HepG2 (cell line): ENCODE results near the gene PIGV. TPM values are rescaled to one million over a fixed set of nuclear protein-coding genes. Genes with fewer than 3 reads are reported as not detected.

Experiments used
- ATAC-seq: fragments of 200-7000 bp; cut with Tn5 transposase; 3 replicates; pipeline ENCODE4 v1.9.1; 2020; ENCODE audit warnings: mild to moderate bottlenecking, moderate library complexity
- BruUV-seq: library from RNA; stranded (reverse); fragments of 400-500 nt; replicated peaks from 2 replicates; lab custom pipeline; 2021; lab: Mats Ljungman, UMichigan
- CTCF ChIA-PET: fragments of 300-600 bp; formaldehyde crosslinking; extraction: SDS; loops from one replicate; lab custom pipeline; 2021; ENCODE audit warnings: low total read pairs, inconsistent platforms, low intra/inter-chr PET ratio; lab: Yijun Ruan, JAX
- POLR2A ChIA-PET: fragments of 350-600 bp; sonication (Branson Sonifier 250); formaldehyde crosslinking; loops from one replicate; lab custom pipeline; 2020; ENCODE audit warnings: antibody characterized with exemption, inconsistent platforms; lab: Yijun Ruan, JAX
- DNase-seq: peaks from one replicate; pipeline ENCODE4 v3.0.0-alpha.2; 2015; ENCODE audit warnings: low spot score
- FAIRE-seq: peaks from 3 replicates; lab custom pipeline; 2011; peaks lifted over from hg19 to GRCh38; lab: Jason Lieb, UNC
- H2AFZ ChIP-seq: one replicate; pipeline ENCODE4 v1.6.1; 2011; ENCODE audit warnings: low read length, inconsistent platforms
- H3K27ac ChIP-seq: fragments of 300-600 bp; 3 replicates; pipeline ENCODE4 v1.8.0; 2011; ENCODE audit warnings: mixed run types, mild to moderate bottlenecking, mixed read lengths, low read length, inconsistent platforms; ENCODE audit not compliant: insufficient read depth; ENCODE audit errors: extremely low read length
- H3K27me3 ChIP-seq, 2 experiments: fragments of 200-600 bp in 1 of 2; 2 replicates in 1 of 2; 3 replicates in 1 of 2; pipeline versions ENCODE4 v1.6.0 to v1.8.0; 2011; ENCODE audit warnings: low read length in 2 of 2, mild to moderate bottlenecking in 2 of 2, moderate library complexity in 2 of 2, inconsistent platforms in 1 of 2; ENCODE audit not compliant: insufficient read depth in 2 of 2, control insufficient read depth in 1 of 2
- H3K36me3 ChIP-seq, 2 experiments: fragments of 200-600 bp in 1 of 2; replicated peaks in 1 of 2; 2 replicates in 1 of 2; 3 replicates in 1 of 2; pipeline versions ENCODE4 v1.5.1 to v1.8.0; 2011; ENCODE audit warnings: low read length in 2 of 2, inconsistent platforms in 1 of 2; ENCODE audit not compliant: insufficient read depth in 2 of 2, control insufficient read depth in 1 of 2
- H3K4me1 ChIP-seq: 2 replicates; pipeline ENCODE4 v1.5.1; 2012; ENCODE audit warnings: low read length, inconsistent platforms; ENCODE audit not compliant: insufficient read depth
- H3K4me2 ChIP-seq: 2 replicates; pipeline ENCODE4 v1.6.0; 2011; ENCODE audit warnings: low read depth, low read length, inconsistent platforms
- H3K4me3 ChIP-seq, 3 experiments: fragments of 200-600 bp in 1 of 3; sonication (generic), shearing (Covaris generic) in 1 of 3; replicated peaks in 1 of 3; 2 replicates each; pipeline ENCODE4 v1.5.1; 2011 to 2016; ENCODE audit warnings: low read length in 3 of 3, inconsistent platforms in 2 of 3, low read depth in 2 of 3, mild to moderate bottlenecking in 2 of 3, control low read depth in 1 of 3, mixed read lengths in 1 of 3; ENCODE audit not compliant: insufficient read depth in 1 of 3
- H3K79me2 ChIP-seq: one replicate; pipeline ENCODE4 v1.6.1; 2011; ENCODE audit warnings: low read length, inconsistent platforms; ENCODE audit not compliant: insufficient read depth
- H3K9ac ChIP-seq: 2 replicates; pipeline ENCODE4 v1.6.0; 2011; ENCODE audit warnings: mild to moderate bottlenecking, low read depth, low read length, inconsistent platforms; ENCODE audit not compliant: insufficient read depth
- H3K9me3 ChIP-seq: 2 replicates; pipeline ENCODE4 v1.5.1; 2012; ENCODE audit warnings: mild to moderate bottlenecking, low read length
- H4K20me1 ChIP-seq: 2 replicates; pipeline ENCODE4 v1.6.0; 2011; ENCODE audit warnings: inconsistent platforms, mild to moderate bottlenecking, low read length, moderate library complexity; ENCODE audit not compliant: insufficient read depth
- ASH2L ChIP-seq: fragments of 300-600, 200-600 bp; sonication (generic); IDR thresholded peaks from 2 replicates; pipeline ENCODE4 v1.7.0; 2017; ENCODE audit warnings: low read depth, mild to moderate bottlenecking, moderate library complexity, mixed read lengths, low read length; ENCODE audit not compliant: insufficient read length
- CBX5 ChIP-seq: sonication (generic); formaldehyde crosslinking; IDR thresholded peaks from 2 replicates; pipeline ENCODE4 v1.4.0; 2020; ENCODE audit warnings: missing genetic modification reagents, borderline replicate concordance
- CHD2 ChIP-seq: IDR thresholded peaks from 2 replicates; pipeline ENCODE4 v1.6.1; 2011; ENCODE audit warnings: low read depth, low read length, improper control_type of control experiment
- KDM4B ChIP-seq: sonication (generic); formaldehyde crosslinking; IDR thresholded peaks from 2 replicates; pipeline ENCODE4 v1.4.0; 2020; ENCODE audit warnings: missing genetic modification reagents
- NKX3-1 ChIP-seq: sonication (generic); formaldehyde crosslinking; IDR thresholded peaks from 2 replicates; pipeline ENCODE4 v1.5.0; 2020; ENCODE audit warnings: missing genetic modification reagents
- NPAS2 ChIP-seq: sonication (generic); formaldehyde crosslinking; IDR thresholded peaks from 2 replicates; pipeline ENCODE4 v1.8.0; 2022; ENCODE audit warnings: mild to moderate bottlenecking, missing genetic modification reagents, borderline replicate concordance
- NR2F6 ChIP-seq, 2 experiments: IDR thresholded peaks; 2 replicates each; pipeline ENCODE4 v1.6.1; 2016; ENCODE audit warnings: antibody characterized with exemption in 1 of 2, mild to moderate bottlenecking in 1 of 2
- SP5 ChIP-seq: IDR thresholded peaks from 2 replicates; pipeline ENCODE4 v1.6.1; 2016; ENCODE audit warnings: low read depth, borderline replicate concordance
- WIZ ChIP-seq: sonication (generic); formaldehyde crosslinking; IDR thresholded peaks from 2 replicates; pipeline ENCODE4 v1.5.1; 2020; ENCODE audit warnings: mild to moderate bottlenecking, missing genetic modification reagents
- ZBTB38 ChIP-seq: sonication (generic); formaldehyde crosslinking; IDR thresholded peaks from 2 replicates; pipeline ENCODE4 v1.5.1; 2020; ENCODE audit warnings: mild to moderate bottlenecking, missing genetic modification reagents
- ZNF567 ChIP-seq: sonication (generic); formaldehyde crosslinking; IDR thresholded peaks from 2 replicates; pipeline ENCODE4 v1.8.1; 2023; ENCODE audit warnings: mild to moderate bottlenecking, missing genetic modification reagents, borderline replicate concordance
- WGBS: methylation state at CpG from one replicate; pipeline ENCODE4 v1.1.6; 2017; ENCODE audit warnings: low lambda C conversion rate; 5-methylcytosine and 5-hydroxymethylcytosine counted together
- in situ Hi-C: cut with HindIII; loops from 2 replicates; pipeline ENCODE4 v1.10.0; 2017; ENCODE audit warnings: low pct_unique_long_range_greater_than_20kb; ENCODE audit not compliant: extremely low pct_ligation_motif_present
- intact Hi-C: fragments of 100-400 bp; cut with micrococcal nuclease; formaldehyde crosslinking; loops from one replicate; pipeline ENCODE4 v1.10.0; 2022; ENCODE audit not compliant: unreplicated experiment
- polyA plus RNA-seq, 8 experiments: library from polyadenylated mRNA; depleted of rRNA in 3 of 8; stranded (reverse) in 7 of 8; unstranded in 1 of 8; fragments of >200 nt; fragmentation: Illumina TruSeq in 4 of 8; extraction: Trizol in 4 of 8; gene quantifications; 2 replicates each; pipeline versions ENCODE4 v1.2.1 to v1.2.3, GENCODE V29; 2011 to 2016; ENCODE audit warnings: low read depth in 4 of 8, missing spikeins in 1 of 8, mixed read lengths in 1 of 8; ENCODE audit not compliant: insufficient read depth in 1 of 8
- total RNA-seq, 5 experiments: library from RNA; depleted of rRNA; stranded (reverse); fragments of >200 nt; fragmentation: Illumina TruSeq; extraction: Trizol; gene quantifications; 2 replicates each; pipeline ENCODE4 v1.2.3, GENCODE V29; 2016; ENCODE audit warnings: low read depth in 1 of 5
- TF ChIP-seq, protein P1 (sequence below): sonication (generic); formaldehyde crosslinking; IDR thresholded peaks from 2 replicates; pipeline ENCODE4 v1.4.0; 2020; ENCODE audit warnings: mild to moderate bottlenecking, missing genetic modification reagents, borderline replicate concordance

PIGV gene
- total and polyA plus RNA-seq, 2 of the 13 experiments (the other 11 are each of a cell fraction or from before 2014, with no cell fraction given) = 13.5 to 22.7 TPM

- TF ChIP-seq NR2F6 (IDR thresholded peaks at IDR 0.05) (no peak), NR2F6 (CRISPR knock-in tag; IDR thresholded peaks at IDR 0.05) (no peak), NPAS2 (CRISPR knock-in tag) (no peak), CHD2 (no peak), WIZ (no peak), ZNF567 (CRISPR knock-in tag) (no peak), ZBTB38 (CRISPR knock-in tag) (no peak), NKX3-1 (no peak), SP5 (CRISPR knock-in tag) (no peak), KDM4B (CRISPR knock-in tag) (no peak), ASH2L (no peak), CBX5 (CRISPR knock-in tag) (no peak)
- TF ChIP-seq, protein P1, sequence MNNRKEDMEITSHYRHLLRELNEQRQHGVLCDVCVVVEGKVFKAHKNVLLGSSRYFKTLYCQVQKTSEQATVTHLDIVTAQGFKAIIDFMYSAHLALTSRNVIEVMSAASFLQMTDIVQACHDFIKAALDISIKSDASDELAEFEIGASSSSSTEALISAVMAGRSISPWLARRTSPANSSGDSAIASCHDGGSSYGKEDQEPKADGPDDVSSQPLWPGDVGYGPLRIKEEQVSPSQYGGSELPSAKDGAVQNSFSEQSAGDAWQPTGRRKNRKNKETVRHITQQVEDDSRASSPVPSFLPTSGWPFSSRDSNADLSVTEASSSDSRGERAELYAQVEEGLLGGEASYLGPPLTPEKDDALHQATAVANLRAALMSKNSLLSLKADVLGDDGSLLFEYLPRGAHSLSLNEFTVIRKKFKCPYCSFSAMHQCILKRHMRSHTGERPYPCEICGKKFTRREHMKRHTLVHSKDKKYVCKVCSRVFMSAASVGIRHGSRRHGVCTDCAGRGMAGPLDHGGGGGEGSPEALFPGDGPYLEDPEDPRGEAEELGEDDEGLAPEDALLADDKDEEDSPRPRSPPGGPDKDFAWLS (CRISPR knock-in tag) = no peak
- H3K27me3 ChIP-seq = no peaks in the 10 kb centered on the region
- H3K4me3 ChIP-seq = no peak overlapping the region
- DNase-seq (no peak), FAIRE-seq (no peak), ATAC-seq (no peak)
- no peak overlapping the region for H3K4me2 ChIP-seq
- no peak overlapping the region for H2AFZ ChIP-seq
- H3K27ac ChIP-seq = no peak overlapping the region
- no TSS peak for BruUV-seq
- H3K79me2 ChIP-seq = peaks cover 34% of the 10 kb centered on the region
- intact Hi-C loops (no loop called here), in situ Hi-C loops (no loop called here)
- no peaks in the 10 kb centered on the region for H3K9me3 ChIP-seq
- no peak overlapping the region for H3K9ac ChIP-seq
- ChIA-PET POLR2A (no interaction called here), CTCF (no interaction called here)
- 96% methylated on average over 8 of the region's 8 CpGs for WGBS
- H4K20me1 ChIP-seq = no peaks in the 10 kb centered on the region; the same call in 1 of the 2 replicates
- H3K36me3 ChIP-seq = peaks cover 15 to 88% of the 10 kb centered on the region in 2 experiments
- peaks cover 13% of the 10 kb centered on the region; the same call in 1 of the 2 replicates for H3K4me1 ChIP-seq
These were observed 44.2 kb upstream of the PIGV start for GRCh38 chr1:26743426-26744059.
